Measurements from ENCODE around the gene ANKRD44.
"Not testable (repeated sequence)": the region's sequence is repeated elsewhere in the genome, so short reads cannot be mapped to it uniquely, and the experiment has no call there.

ANKRD44 gene

GRCh38 chr2:197315371-197315770 lies 4.8 kb upstream of the ANKRD44 start:
- no peak for DNase-seq

GRCh38 chr2:197312186-197312585 lies 1.6 kb upstream of the ANKRD44 start:
- DNase-seq, result no peak

GRCh38 chr2:197311421-197312033 lies 947 bp upstream of the ANKRD44 start:
- no peak for DNase-seq

GRCh38 chr2:197310987-197311420 lies 424 bp upstream of the ANKRD44 start:
- DNase-seq, result no peak

- DNase-seq, result no peak
These were observed 819 bp downstream of the ANKRD44 start for GRCh38 chr2:197309691-197310231.

GRCh38 chr2:197308996-197309690 lies 1.4 kb downstream of the ANKRD44 start:
- no peak for DNase-seq

GRCh38 chr2:197308585-197308984 lies 2.0 kb downstream of the ANKRD44 start:
- DNase-seq, result no peak

- DNase-seq, result no peak
These were observed 2.6 kb downstream of the ANKRD44 start for GRCh38 chr2:197307933-197308521.

GRCh38 chr2:197307236-197307932 lies 3.2 kb downstream of the ANKRD44 start:
- DNase-seq, result no peak

GRCh38 chr2:197306696-197307040 lies 3.9 kb downstream of the ANKRD44 start:
- no peak for DNase-seq

GRCh38 chr2:197306024-197306695 lies 4.4 kb downstream of the ANKRD44 start:
- DNase-seq, result no peak

- DNase-seq, result no peak
These were observed 6.0 kb downstream of the ANKRD44 start for GRCh38 chr2:197304556-197305011.

GRCh38 chr2:197300139-197300538 lies 10.4 kb downstream of the ANKRD44 start:
- DNase-seq, result no peak

GRCh38 chr2:197298609-197299008 lies 12.0 kb downstream of the ANKRD44 start:
- no peak for DNase-seq

- DNase-seq, result no peak
These were observed 12.7 kb downstream of the ANKRD44 start for GRCh38 chr2:197297772-197298318.

GRCh38 chr2:197297266-197297665 lies 13.3 kb downstream of the ANKRD44 start:
- no peak for DNase-seq

- no peak for DNase-seq
These were observed 13.7 kb downstream of the ANKRD44 start for GRCh38 chr2:197296835-197297234.

GRCh38 chr2:197294260-197294659 lies 16.3 kb downstream of the ANKRD44 start:
- DNase-seq, result no peak

GRCh38 chr2:197293252-197294007 lies 17.1 kb downstream of the ANKRD44 start:
- DNase-seq, result no peak

- no peak for DNase-seq
These were observed 18.0 kb downstream of the ANKRD44 start for GRCh38 chr2:197292619-197293018.

- DNase-seq, result not testable (repeated sequence)
These were observed 23.0 kb downstream of the ANKRD44 start for GRCh38 chr2:197287596-197287932.
